Smooth muscle cell of the coronary artery (primary cell): Measurements from ENCODE around the gene NAA11. TPM values are rescaled to one million over a fixed set of nuclear protein-coding genes. Genes with fewer than 3 reads are reported as not detected.

ENCODE experiments used
- total RNA-seq: library from RNA; depleted of rRNA; stranded (reverse); fragments of >200 nt; gene quantifications from 2 replicates; pipeline ENCODE4 v1.2.3, GENCODE V29; 2014; ENCODE audit warnings: low replicate concordance

Gene NAA11
- not detected in 2 replicates for total RNA-seq

DNA sequence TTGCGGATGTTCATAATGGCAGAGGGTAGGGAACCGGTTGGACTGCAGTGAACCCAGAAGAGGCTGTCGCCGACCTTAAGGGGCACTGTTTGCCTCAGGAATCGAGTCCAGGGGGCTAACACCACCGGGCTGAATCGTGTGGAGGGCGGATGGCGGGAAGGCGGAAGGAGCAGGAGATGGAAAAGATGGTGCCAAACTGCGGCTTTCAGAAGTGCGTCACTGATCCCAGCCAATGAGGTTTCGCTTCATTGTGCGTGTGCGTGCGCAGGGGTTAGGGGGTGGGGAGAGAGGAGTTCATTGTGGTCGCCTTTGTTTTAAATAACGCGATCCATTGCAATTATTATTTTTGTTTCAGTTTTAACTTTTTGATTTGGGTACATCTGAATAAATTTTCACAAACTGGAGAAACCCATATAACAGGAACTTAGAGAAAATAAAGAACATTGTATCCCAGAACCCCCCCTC lies at the start of gene NAA11:
Gene NAA11 (minus strand): TSS at position 198 of the 465 bp plus-strand sequence. CDS start 184 bp downstream, at position 14.

Other genes starting within 250 kb of the NAA11 start
- not detected in 2 replicates for gene GK2, start 82.2 kb upstream of the NAA11 start, total RNA-seq